GM13977 (cell line): ENCODE measurements around the gene MPC1L.
A peak's percentile ranks its signal among the peaks of the same experiment; 100 is the strongest.
"Not testable (repeated sequence)": the region's sequence is repeated elsewhere in the genome, so short reads cannot be mapped to it uniquely, and the experiment has no call there.

Experiments
- DNase-seq: peaks from one replicate; pipeline ENCODE4 v3.0.0; 2012; ENCODE audit warnings: low spot score
- in situ Hi-C: fragments of 300-500 bp; cut with MboI; formaldehyde crosslinking; loops from one replicate; pipeline ENCODE4 v1.12.0; 2022; ENCODE audit warnings: low sequenced_read_pairs, low pct_unique_long_range_greater_than_20kb, mixed read lengths, inconsistent platforms; ENCODE audit not compliant: unreplicated experiment
- TF ChIP-seq, protein P1 (sequence below): IDR thresholded peaks from 2 replicates; pipeline ENCODE4 v1.5.1; 2012; ENCODE audit warnings: mild to moderate bottlenecking, control low read depth; ENCODE audit not compliant: insufficient read depth; ENCODE audit errors: extremely low read depth, missing control alignments

Gene MPC1L

GRCh38 chrX:40623139-40623536 lies at the start of gene MPC1L:
Gene MPC1L (plus strand): TSS chrX:40623428. CDS start chrX:40623566, 138 bp downstream.
- in situ Hi-C loops, result no loop called here
- TF ChIP-seq, protein P1, sequence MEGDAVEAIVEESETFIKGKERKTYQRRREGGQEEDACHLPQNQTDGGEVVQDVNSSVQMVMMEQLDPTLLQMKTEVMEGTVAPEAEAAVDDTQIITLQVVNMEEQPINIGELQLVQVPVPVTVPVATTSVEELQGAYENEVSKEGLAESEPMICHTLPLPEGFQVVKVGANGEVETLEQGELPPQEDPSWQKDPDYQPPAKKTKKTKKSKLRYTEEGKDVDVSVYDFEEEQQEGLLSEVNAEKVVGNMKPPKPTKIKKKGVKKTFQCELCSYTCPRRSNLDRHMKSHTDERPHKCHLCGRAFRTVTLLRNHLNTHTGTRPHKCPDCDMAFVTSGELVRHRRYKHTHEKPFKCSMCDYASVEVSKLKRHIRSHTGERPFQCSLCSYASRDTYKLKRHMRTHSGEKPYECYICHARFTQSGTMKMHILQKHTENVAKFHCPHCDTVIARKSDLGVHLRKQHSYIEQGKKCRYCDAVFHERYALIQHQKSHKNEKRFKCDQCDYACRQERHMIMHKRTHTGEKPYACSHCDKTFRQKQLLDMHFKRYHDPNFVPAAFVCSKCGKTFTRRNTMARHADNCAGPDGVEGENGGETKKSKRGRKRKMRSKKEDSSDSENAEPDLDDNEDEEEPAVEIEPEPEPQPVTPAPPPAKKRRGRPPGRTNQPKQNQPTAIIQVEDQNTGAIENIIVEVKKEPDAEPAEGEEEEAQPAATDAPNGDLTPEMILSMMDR, result no peak
- no peak for DNase-seq

DNA sequence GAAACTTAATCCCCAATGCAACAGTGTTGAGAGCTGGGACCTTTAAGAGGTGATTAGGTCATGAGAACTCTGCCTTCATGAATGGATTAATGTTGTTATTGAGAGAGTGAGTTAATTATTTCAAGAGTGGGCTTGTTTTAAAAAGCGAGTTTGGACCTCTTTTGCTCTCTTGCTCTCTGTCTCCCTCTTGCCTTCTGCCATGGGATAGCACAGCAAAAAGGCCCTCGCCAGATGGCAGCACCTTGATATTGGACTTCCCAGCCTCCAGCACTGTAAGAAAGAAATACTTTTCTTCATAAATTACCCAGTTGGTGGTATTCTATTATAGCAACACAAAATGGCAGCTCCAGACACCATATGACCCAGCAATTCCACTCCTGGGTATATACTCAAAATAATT lies 49.5 kb upstream of the MPC1L start:
- DNase-seq, result no peak
- in situ Hi-C loops, result no loop called here
- TF ChIP-seq, protein P1, result peak; percentile 75

GRCh38 chrX:40575411-40575810 lies 47.8 kb upstream of the MPC1L start:
- DNase-seq, in situ Hi-C loops: not testable (repeated sequence)

- no peak for DNase-seq
- in situ Hi-C loops, result no loop called here
- TF ChIP-seq, protein P1, result no peak
Observed at GRCh38 chrX:40576291-40576690, 46.9 kb upstream of the MPC1L start.

DNA sequence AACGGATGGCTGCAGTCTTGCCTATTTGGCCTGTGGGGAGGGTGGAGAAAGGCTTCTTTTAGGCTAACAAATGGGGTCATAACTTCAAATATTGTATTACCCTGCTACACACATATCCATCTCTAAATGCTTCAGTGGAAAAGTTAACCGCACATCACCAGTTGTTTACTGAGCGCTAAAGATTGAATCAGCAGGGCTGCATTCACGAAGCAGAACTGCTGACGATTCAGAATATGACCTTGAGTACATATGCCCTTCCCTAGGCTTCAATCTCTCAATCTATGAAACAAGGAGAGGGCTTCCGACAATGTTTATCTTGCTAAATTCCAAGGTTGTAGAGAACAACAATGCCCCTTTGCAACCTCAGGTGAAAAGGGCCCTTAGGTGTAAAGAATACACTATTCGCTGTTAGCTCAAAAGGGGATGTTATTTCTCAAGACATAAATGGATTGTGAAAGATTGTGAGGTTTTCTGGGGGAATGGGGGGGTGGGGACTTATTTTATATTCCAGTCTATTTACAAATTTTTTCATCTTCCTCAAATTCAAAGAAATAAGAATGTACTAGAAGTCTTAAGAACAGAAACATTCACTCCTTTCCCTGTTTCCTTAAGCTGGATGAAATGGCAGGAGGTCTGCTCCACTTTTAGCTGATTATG lies 45.1 kb upstream of the MPC1L start:
- TF ChIP-seq, protein P1, result no peak
- in situ Hi-C loops, result no loop called here
- no peak for DNase-seq

DNA sequence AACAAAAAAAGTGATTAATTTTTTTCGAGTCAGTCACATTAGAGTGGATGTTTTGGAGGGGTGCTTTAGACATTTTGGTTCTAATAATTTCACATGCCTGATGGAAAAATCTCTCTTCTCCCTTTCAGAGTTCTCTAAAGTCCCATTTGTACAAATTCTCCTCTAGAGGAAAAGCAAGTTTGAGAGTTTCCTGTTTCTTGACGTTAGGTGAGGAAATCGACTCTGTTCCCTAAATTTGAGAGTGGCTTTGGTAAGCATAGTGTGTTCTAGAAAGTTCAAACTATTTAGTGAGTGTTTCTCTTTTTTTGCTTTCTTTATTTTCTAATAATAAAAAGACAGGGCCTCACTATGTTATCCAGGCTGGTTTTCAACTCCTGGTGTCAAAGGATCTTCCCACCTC lies 44.1 kb upstream of the MPC1L start:
- in situ Hi-C loops, result no loop called here
- DNase-seq, result no peak
- TF ChIP-seq, protein P1, result no peak

DNA sequence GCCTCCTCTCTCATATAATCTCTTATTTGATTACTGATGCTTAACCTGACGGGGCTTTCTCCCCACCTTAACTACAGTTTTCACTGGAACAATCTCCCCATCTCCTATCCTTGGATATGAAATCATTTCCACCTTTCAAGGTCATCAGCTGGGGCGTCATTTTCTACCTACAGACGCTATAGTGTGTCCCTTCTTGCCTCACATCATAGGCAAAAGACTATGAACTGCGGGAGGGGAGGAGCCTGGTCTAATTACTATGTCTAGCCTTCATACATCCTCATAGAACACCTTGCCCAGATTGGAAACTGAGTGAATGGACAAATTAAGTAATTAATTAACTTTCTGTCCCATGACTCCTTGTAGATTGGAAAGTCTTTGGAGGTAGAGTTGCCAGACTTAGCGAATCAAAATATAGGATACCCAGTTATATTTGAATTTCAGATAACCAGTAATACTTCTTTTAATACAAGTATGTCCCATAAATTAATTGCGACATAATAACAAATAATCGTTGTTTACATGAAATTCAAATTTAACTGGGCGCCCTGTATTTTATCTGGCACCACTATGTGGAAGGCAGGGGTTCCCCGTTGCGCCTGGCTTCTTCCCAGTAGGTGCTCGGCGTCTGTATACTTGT lies 43.2 kb upstream of the MPC1L start:
- no peak for DNase-seq
- in situ Hi-C loops, result no loop called here
- TF ChIP-seq, protein P1, result no peak
